ENCODE results near the gene RSF1.

DNA sequence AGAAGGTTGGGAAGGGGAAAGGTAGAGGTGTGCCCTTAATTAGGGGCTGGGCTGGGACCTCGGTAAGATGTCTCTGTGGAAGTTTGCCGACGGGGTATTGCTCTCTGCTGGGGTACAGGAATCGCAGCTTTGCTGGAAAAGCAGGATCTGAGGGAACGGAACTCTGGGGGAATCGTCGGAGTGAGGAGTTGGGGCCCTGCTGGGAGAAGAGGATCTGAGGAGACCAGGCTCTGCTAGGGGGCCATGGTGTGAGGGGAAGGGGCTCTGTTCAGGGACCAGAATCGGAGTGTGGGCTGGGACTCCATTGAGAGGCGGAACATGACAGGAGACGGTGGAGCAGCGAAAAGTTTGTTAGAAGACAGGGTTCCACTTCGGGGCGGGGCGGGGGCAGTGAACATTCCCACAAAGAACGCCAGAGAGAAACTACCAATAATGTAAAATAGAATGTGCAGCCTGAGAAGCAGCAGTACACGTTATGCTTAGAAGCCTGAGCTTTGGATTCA lies 878 bp upstream of the RSF1 start:
- TF ChIP-seq POLR2A (IDR thresholded peaks at IDR 0.05; ENCODE audit: low read length): no peak
- TF ChIP-seq GATA1 (IDR thresholded peaks at IDR 0.05; ENCODE audit: low read depth, low read length): no peak

Data from erythroblast (primary cell).